K562 treated with DMSO at 1 percent for 24 hours (cell line): ENCODE results near the gene WDR72. TPM values are rescaled to one million over a fixed set of nuclear protein-coding genes. Genes with fewer than 3 reads are reported as not detected.

Experiments used
- total RNA-seq: library from RNA; unstranded; fragments of 300-600 nt; gene quantifications from 2 replicates; pipeline ENCODE4 v1.2.3, GENCODE V29; 2022; ENCODE audit warnings: low read depth; ENCODE audit not compliant: insufficient read depth

WDR72 gene
- not detected in 2 replicates for total RNA-seq

DNA sequence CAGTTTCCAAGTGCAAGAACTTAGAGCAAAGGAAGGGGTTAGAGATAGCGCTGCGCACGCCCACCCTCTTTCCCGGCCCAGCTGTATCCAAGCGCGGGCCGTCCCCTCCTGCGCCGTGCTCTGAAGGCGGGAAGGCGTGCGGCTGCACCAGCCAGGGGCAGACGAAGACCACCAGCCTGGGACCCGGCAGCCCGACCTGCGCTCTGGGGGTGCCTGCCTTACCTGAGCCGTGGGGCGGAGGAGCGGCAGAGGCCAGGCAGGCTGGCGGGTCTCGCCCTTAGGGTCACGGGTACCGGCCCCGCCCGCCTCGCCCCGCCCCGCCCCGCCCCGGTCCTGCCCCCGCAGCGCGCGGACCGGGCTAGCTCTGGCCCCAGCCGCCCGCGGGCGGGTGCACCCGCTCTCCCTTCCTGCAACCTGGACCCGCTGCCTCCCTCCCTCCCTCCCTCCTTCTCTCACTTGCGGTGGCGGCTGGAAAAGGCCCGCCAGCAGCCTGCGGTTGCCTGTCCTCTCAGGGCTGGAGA is at the start of gene WDR72:
TSS of gene WDR72 (minus strand) at position 253 of the 521 bp plus-strand sequence. CDS start 26,514 bp downstream, outside the sequence.

Other genes with a start within 250 kb of the WDR72 start
- not detected in 2 replicates for gene UNC13C, start 218.8 kb upstream of the WDR72 start, total RNA-seq